Measurements from ENCODE around the gene VARS1.

Gene VARS1

DNA sequence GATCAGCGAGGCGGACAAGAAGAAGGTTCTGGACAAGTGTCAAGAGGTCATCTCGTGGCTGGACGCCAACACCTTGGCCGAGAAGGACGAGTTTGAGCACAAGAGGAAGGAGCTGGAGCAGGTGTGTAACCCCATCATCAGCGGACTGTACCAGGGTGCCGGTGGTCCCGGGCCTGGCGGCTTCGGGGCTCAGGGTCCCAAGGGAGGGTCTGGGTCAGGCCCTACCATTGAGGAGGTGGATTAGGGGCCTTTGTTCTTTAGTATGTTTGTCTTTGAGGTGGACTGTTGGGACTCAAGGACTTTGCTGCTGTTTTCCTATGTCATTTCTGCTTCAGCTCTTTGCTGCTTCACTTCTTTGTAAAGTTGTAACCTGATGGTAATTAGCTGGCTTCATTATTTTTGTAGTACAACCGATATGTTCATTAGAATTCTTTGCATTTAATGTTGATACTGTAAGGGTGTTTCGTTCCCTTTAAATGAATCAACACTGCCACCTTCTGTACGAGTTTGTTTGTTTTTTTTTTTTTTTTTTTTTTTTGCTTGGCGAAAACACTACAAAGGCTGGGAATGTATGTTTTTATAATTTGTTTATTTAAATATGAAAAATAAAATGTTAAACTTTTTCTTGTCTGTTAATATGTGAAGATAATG, 34.2 kb upstream of the VARS1 start:
- Histone ChIP-seq H3K4me2 (ENCODE audit: low read length) (peak overlapping the region; percentile 61), H3K4ac (ENCODE audit: low read depth, low read length) (peak overlapping the region; percentile 73), H3K9ac (ENCODE audit: low read length) (no peak overlapping the region), H4K12ac (ENCODE audit: low read depth, low read length) (no peak overlapping the region), H3K27me3 (ENCODE audit: insufficient read depth, low read length) (no peaks in the 10 kb centered on the region), H4K91ac (ENCODE audit: low read depth, low read length) (no peak overlapping the region), H3K4me1 (ENCODE audit: control insufficient read depth in 1 of 2, insufficient read depth in 2 of 2, low read length in 2 of 2) (peaks cover 12 to 14% of the 10 kb centered on the region in 2 experiments), H3K36me3 (ENCODE audit: control insufficient read depth in 1 of 2, insufficient read depth in 2 of 2, low read length in 2 of 2) (no peaks in the 10 kb centered on the region), H3K27ac (ENCODE audit: low read depth, low read length) (no peak overlapping the region), H2BK5ac (ENCODE audit: low read depth, low read length, poor library complexity) (no peak overlapping the region), H4K8ac (ENCODE audit: low read depth, low read length) (peak overlapping the region; percentile 30), H3K14ac (ENCODE audit: low read length) (no peak overlapping the region), H2BK12ac (ENCODE audit: low read length) (no peak overlapping the region), H3K9me3 (ENCODE audit: insufficient read depth, low read depth, low read length) (no peaks in the 10 kb centered on the region), H3K79me1 (ENCODE audit: low read length) (peaks cover 14% of the 10 kb centered on the region), H3K79me2 (ENCODE audit: control insufficient read depth, insufficient read depth, low read length, poor library complexity) (peaks cover 7% of the 10 kb centered on the region), H3K4me3 (ENCODE audit: low read depth, low read length) (peak overlapping the region; percentile 67), H2BK120ac (ENCODE audit: insufficient read depth, low read length, poor library complexity) (no peak overlapping the region), H2AK5ac (ENCODE audit: low read length) (no peak overlapping the region), H3K23ac (ENCODE audit: low read length) (no peak overlapping the region), H2AFZ (ENCODE audit: insufficient read depth, low read length, poor library complexity) (no peak overlapping the region), H3K18ac (ENCODE audit: low read length) (no peak overlapping the region)
- WGBS (ENCODE audit: extremely low coverage, insufficient coverage, insufficient read length): no CpG with 5 or more reads among the region's 15 CpGs
- peak in 1 of 2 donors; percentile 66 for DNase-seq

DNA sequence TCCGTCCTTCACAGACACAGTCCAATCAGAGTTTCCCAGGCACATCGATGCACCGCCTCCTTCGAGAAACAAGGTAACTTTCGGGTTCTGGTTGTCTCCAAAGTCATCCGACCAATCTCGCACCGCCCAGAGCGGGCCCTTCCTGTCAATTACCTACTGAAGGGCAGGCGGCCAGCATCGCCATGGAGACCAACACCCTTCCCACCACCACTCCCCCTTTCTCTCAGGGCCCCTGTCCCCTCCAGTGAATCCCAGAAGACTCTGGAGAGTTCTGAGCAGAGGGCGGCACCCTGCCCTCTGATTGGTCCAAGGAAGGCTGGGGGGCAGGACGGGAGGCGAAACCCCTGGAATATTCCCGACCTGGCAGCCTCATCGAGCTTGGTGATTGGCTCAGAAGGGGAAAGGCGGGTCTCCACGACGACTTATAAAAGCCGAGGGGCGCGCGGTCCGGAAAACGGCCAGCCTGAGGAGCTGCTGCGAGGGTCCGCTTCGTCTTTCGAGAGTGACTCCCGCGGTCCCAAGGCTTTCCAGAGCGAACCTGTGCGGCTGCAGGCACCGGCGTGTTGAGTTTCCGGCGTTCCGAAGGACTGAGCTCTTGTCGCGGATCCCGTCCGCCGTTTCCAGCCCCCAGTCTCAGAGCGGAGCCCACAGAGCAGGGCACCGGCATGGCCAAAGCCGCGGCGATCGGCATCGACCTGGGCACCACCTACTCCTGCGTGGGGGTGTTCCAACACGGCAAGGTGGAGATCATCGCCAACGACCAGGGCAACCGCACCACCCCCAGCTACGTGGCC, 31.9 kb upstream of the VARS1 start, which contains the start of gene HSPA1B:
Gene HSPA1B (plus strand): TSS at position 453 of the 794 bp plus-strand sequence. CDS start 213 bp downstream, at position 666.
- H3K79me1 ChIP-seq (ENCODE audit: low read length): peaks cover 15% of the 10 kb centered on the region
- H3K36me3 ChIP-seq (ENCODE audit: control insufficient read depth in 1 of 2, insufficient read depth in 2 of 2, low read length in 2 of 2): no peaks in the 10 kb centered on the region
- no peak within 1 kb of the TSS for H3K4ac ChIP-seq (ENCODE audit: low read depth, low read length)
- peak within 1 kb of the TSS; percentile 77 for H3K27ac ChIP-seq (ENCODE audit: low read depth, low read length)
- peak within 1 kb of the TSS; percentile 41 for H3K9ac ChIP-seq (ENCODE audit: low read length)
- H3K79me2 ChIP-seq (ENCODE audit: control insufficient read depth, insufficient read depth, low read length, poor library complexity): peaks cover 7% of the 10 kb centered on the region
- peak within 1 kb of the TSS; percentile 86 for H3K14ac ChIP-seq (ENCODE audit: low read length)
- peak within 1 kb of the TSS; percentile 75 for H2BK5ac ChIP-seq (ENCODE audit: low read depth, low read length, poor library complexity)
- H4K91ac ChIP-seq (ENCODE audit: low read depth, low read length): peak within 1 kb of the TSS; percentile 78
- DNase-seq: peak; percentile 99 to 100
- H2BK120ac ChIP-seq (ENCODE audit: insufficient read depth, low read length, poor library complexity): peak within 1 kb of the TSS; percentile 48
- no peak within 1 kb of the TSS for H4K12ac ChIP-seq (ENCODE audit: low read depth, low read length)
- WGBS (ENCODE audit: extremely low coverage, insufficient coverage, insufficient read length): no CpG with 5 or more reads among the region's 56 CpGs
- H3K9me3 ChIP-seq (ENCODE audit: insufficient read depth, low read depth, low read length): no peaks in the 10 kb centered on the region
- H2BK12ac ChIP-seq (ENCODE audit: low read length): no peak within 1 kb of the TSS
- H3K4me1 ChIP-seq (ENCODE audit: control insufficient read depth in 1 of 2, insufficient read depth in 2 of 2, low read length in 2 of 2): peaks cover 13 to 20% of the 10 kb centered on the region in 2 experiments
- no peaks in the 10 kb centered on the region for H3K27me3 ChIP-seq (ENCODE audit: insufficient read depth, low read length)
- no peak within 1 kb of the TSS for H2AK5ac ChIP-seq (ENCODE audit: low read length)
- H3K23ac ChIP-seq (ENCODE audit: low read length): no peak within 1 kb of the TSS
- H4K8ac ChIP-seq (ENCODE audit: low read depth, low read length): peak within 1 kb of the TSS; percentile 60
- H3K4me3 ChIP-seq (ENCODE audit: low read depth, low read length): peak within 1 kb of the TSS; percentile 68
- no peak within 1 kb of the TSS for H3K18ac ChIP-seq (ENCODE audit: low read length)
- H2AFZ ChIP-seq (ENCODE audit: insufficient read depth, low read length, poor library complexity): peak within 1 kb of the TSS; percentile 9
- peak within 1 kb of the TSS; percentile 62 for H3K4me2 ChIP-seq (ENCODE audit: low read length)

- Histone ChIP-seq H3K9ac (ENCODE audit: low read length) (peak overlapping the region; percentile 41), H2BK5ac (ENCODE audit: low read depth, low read length, poor library complexity) (peak overlapping the region; percentile 75), H3K4ac (ENCODE audit: low read depth, low read length) (no peak overlapping the region), H3K18ac (ENCODE audit: low read length) (no peak overlapping the region), H3K4me2 (ENCODE audit: low read length) (peak overlapping the region; percentile 60), H3K27ac (ENCODE audit: low read depth, low read length) (peak overlapping the region; percentile 77), H3K79me1 (ENCODE audit: low read length) (peaks cover 20% of the 10 kb centered on the region), H2AFZ (ENCODE audit: insufficient read depth, low read length, poor library complexity) (no peak overlapping the region), H3K9me3 (ENCODE audit: insufficient read depth, low read depth, low read length) (no peaks in the 10 kb centered on the region), H2BK120ac (ENCODE audit: insufficient read depth, low read length, poor library complexity) (peak overlapping the region; percentile 48), H3K4me1 (ENCODE audit: control insufficient read depth in 1 of 2, insufficient read depth in 2 of 2, low read length in 2 of 2) (peaks cover 13 to 20% of the 10 kb centered on the region in 2 experiments), H3K27me3 (ENCODE audit: insufficient read depth, low read length) (no peaks in the 10 kb centered on the region), H3K79me2 (ENCODE audit: control insufficient read depth, insufficient read depth, low read length, poor library complexity) (peaks cover 9% of the 10 kb centered on the region), H3K14ac (ENCODE audit: low read length) (peak overlapping the region; percentile 30), H2AK5ac (ENCODE audit: low read length) (no peak overlapping the region), H3K23ac (ENCODE audit: low read length) (no peak overlapping the region), H4K12ac (ENCODE audit: low read depth, low read length) (no peak overlapping the region), H4K91ac (ENCODE audit: low read depth, low read length) (peak overlapping the region; percentile 78), H4K8ac (ENCODE audit: low read depth, low read length) (peak overlapping the region; percentile 60), H3K36me3 (ENCODE audit: control insufficient read depth in 1 of 2, insufficient read depth in 2 of 2, low read length in 2 of 2) (no peaks in the 10 kb centered on the region), H3K4me3 (ENCODE audit: low read depth, low read length) (no peak overlapping the region), H2BK12ac (ENCODE audit: low read length) (no peak overlapping the region)
- DNase-seq: no peak
- WGBS (ENCODE audit: extremely low coverage, insufficient coverage, insufficient read length): no CpG with 5 or more reads among the region's 13 CpGs
These were observed 31.3 kb upstream of the VARS1 start for GRCh38 chr6:31826793-31827285.

DNA sequence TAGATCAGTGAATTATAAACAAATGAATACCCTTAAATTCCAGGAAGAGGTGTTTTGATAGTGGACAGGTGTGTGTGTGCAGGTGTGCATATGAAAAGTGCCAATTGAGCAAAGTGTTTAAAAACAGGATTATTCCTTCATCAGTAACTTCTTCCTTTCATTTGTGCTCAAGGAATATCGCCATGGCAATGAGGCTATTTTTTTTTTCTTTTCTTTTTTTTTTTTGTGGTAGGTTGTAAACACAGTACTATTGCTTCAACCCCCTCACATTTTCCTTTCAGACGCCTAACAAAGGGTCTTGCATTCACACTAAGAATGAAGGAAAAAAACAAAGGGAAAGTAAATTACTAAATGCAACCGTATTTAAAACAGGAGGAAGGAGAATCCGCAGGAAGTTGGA, 30.0 kb upstream of the VARS1 start:
- WGBS (ENCODE audit: extremely low coverage, insufficient coverage, insufficient read length): no CpG with 5 or more reads among the region's 4 CpGs
- DNase-seq: no peak
- H3K9ac ChIP-seq (ENCODE audit: low read length): no peak overlapping the region
- H3K14ac ChIP-seq (ENCODE audit: low read length): no peak overlapping the region
- H3K4me1 ChIP-seq (ENCODE audit: control insufficient read depth in 1 of 2, insufficient read depth in 2 of 2, low read length in 2 of 2): peaks cover 7 to 21% of the 10 kb centered on the region in 2 experiments
- peak overlapping the region; percentile 75 for H3K4ac ChIP-seq (ENCODE audit: low read depth, low read length)
- H3K79me2 ChIP-seq (ENCODE audit: control insufficient read depth, insufficient read depth, low read length, poor library complexity): peaks cover 8% of the 10 kb centered on the region
- H3K4me3 ChIP-seq (ENCODE audit: low read depth, low read length): no peak overlapping the region
- H4K12ac ChIP-seq (ENCODE audit: low read depth, low read length): no peak overlapping the region
- H2BK12ac ChIP-seq (ENCODE audit: low read length): no peak overlapping the region
- H2BK120ac ChIP-seq (ENCODE audit: insufficient read depth, low read length, poor library complexity): no peak overlapping the region
- no peak overlapping the region for H3K18ac ChIP-seq (ENCODE audit: low read length)
- H3K27ac ChIP-seq (ENCODE audit: low read depth, low read length): peak overlapping the region; percentile 87
- H3K79me1 ChIP-seq (ENCODE audit: low read length): peaks cover 26% of the 10 kb centered on the region
- H3K4me2 ChIP-seq (ENCODE audit: low read length): peak overlapping the region; percentile 52
- H2AK5ac ChIP-seq (ENCODE audit: low read length): no peak overlapping the region
- no peaks in the 10 kb centered on the region for H3K27me3 ChIP-seq (ENCODE audit: insufficient read depth, low read length)
- H2BK5ac ChIP-seq (ENCODE audit: low read depth, low read length, poor library complexity): peak overlapping the region; percentile 75
- H4K8ac ChIP-seq (ENCODE audit: low read depth, low read length): no peak overlapping the region
- H3K9me3 ChIP-seq (ENCODE audit: insufficient read depth, low read depth, low read length): no peaks in the 10 kb centered on the region
- H4K91ac ChIP-seq (ENCODE audit: low read depth, low read length): no peak overlapping the region
- H3K36me3 ChIP-seq (ENCODE audit: control insufficient read depth in 1 of 2, insufficient read depth in 2 of 2, low read length in 2 of 2): no peaks in the 10 kb centered on the region
- H3K23ac ChIP-seq (ENCODE audit: low read length): no peak overlapping the region
- no peak overlapping the region for H2AFZ ChIP-seq (ENCODE audit: insufficient read depth, low read length, poor library complexity)

All from trophoblast cell (in vitro differentiated cells and primary cell).